ENCODE measurements around the gene RHBG. TPM values are rescaled to one million over a fixed set of nuclear protein-coding genes. Genes with fewer than 3 reads are reported as not detected.

The RHBG gene
- total RNA-seq, 3 donors from 2014 or later: not detected

DNA sequence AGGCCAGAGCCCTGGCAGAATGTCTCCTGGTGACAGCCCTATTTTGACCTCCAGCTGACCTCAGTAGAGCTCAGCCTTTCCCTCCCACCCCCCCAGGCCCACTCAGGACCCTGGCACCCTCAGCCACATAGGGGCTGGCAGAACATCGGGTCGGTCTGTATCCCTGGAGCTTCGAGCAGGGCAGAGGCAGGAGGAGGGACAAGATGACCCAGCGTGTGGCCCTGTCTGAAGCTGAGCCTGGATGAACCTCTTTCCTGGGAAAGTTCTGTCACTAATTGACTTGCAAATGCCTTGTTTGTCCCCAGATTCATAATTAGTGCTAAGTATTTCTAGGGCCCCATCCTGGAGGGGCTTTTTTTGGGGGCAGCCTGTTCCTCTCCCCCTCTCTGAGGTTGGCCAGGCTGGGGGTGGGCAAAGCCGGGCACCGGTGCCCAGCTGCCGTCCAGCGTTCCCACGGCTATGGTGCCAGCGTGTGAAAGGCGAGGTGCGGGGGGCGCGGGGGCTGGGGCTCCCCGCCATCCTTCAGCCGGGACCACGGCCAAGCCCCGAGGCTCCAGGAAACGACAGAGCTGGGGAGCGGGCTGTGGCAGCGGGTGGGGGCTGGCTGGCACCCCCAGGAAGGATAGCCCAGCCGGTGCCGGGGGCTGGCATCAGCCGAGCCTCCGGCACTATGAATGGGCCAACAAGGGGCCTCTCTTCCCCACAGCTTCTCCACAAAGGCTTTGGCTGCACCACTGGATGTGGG, 31.4 kb downstream of the RHBG start:
- no peak for DNase-seq
- intact Hi-C loops (cut with DNase I, micrococcal nuclease): no loop called here
- TF ChIP-seq, protein P1, sequence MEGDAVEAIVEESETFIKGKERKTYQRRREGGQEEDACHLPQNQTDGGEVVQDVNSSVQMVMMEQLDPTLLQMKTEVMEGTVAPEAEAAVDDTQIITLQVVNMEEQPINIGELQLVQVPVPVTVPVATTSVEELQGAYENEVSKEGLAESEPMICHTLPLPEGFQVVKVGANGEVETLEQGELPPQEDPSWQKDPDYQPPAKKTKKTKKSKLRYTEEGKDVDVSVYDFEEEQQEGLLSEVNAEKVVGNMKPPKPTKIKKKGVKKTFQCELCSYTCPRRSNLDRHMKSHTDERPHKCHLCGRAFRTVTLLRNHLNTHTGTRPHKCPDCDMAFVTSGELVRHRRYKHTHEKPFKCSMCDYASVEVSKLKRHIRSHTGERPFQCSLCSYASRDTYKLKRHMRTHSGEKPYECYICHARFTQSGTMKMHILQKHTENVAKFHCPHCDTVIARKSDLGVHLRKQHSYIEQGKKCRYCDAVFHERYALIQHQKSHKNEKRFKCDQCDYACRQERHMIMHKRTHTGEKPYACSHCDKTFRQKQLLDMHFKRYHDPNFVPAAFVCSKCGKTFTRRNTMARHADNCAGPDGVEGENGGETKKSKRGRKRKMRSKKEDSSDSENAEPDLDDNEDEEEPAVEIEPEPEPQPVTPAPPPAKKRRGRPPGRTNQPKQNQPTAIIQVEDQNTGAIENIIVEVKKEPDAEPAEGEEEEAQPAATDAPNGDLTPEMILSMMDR (IDR thresholded peaks at IDR 0.05): no peak
- H3K9me3 ChIP-seq: no peaks in the 10 kb centered on the region
- no peak for ATAC-seq
- no peaks in the 10 kb centered on the region for H3K4me1 ChIP-seq (ENCODE audit: low read depth)
- H3K36me3 ChIP-seq (ENCODE audit: low read depth): no peaks in the 10 kb centered on the region
- H3K4me3 ChIP-seq: no peak overlapping the region

DNA sequence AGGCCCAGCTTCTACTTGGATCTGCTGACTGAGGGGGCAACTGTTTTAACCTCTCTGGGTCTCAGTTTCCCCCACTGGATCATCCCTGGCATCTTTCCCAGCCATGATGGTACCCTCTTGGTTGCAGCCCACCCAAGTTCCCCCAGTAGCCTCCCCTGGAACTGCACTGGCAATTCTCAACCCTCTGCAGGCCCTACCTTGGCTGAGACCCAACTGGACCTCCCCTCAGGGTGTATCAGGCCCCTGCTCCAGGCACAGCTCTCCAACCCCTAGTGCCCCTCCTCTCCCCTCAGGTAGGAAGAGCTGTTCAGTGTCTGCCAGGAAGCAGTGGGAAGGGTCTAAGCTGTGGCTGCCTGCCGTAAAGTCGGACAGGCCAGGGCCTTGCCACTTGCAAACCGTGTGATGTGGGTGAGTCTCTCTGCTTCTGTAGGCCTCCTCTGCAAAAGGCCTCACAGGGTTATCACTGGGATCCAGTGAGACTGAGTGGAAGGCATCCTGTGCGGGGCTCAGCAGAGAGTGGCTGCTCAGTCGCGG, 32.1 kb downstream of the RHBG start:
- no peak for ATAC-seq

DNA sequence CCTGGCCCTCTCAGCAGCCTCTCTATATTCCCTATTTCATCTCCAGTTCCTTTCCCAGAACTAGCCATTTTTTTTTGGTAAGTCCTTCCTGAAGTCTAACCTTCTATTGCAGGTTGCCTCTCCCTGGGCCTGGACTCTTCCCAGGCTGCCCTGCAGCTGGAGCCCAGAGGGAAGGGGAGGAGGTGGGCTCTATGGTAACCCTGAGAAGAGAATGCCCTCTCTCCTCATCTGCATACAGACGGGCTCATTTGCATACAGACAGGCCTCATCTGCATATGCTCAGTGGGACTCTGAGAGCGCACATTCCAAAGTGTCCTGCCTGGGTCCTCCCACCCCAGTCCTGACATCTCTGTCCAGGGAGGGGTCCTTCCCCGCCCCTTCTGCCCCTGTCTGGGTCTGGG, 32.7 kb downstream of the RHBG start:
- Histone ChIP-seq H3K4me1 (ENCODE audit: low read depth) (no peaks in the 10 kb centered on the region), H3K36me3 (ENCODE audit: low read depth) (no peaks in the 10 kb centered on the region), H3K9me3 (no peaks in the 10 kb centered on the region), H3K4me3 (no peak overlapping the region)
- no peak for DNase-seq
- no peak for ATAC-seq
- intact Hi-C loops (cut with DNase I, micrococcal nuclease): no loop called here
- TF ChIP-seq, protein P1 (IDR thresholded peaks at IDR 0.05): no peak

More for the DNA sequence above, 32.1 kb downstream of the RHBG start:
- intact Hi-C loops (cut with DNase I, micrococcal nuclease): no loop called here
- Histone ChIP-seq H3K4me1 (ENCODE audit: low read depth) (no peaks in the 10 kb centered on the region), H3K9me3 (no peaks in the 10 kb centered on the region), H3K4me3 (no peak overlapping the region), H3K36me3 (ENCODE audit: low read depth) (no peaks in the 10 kb centered on the region)
- TF ChIP-seq, protein P1 (IDR thresholded peaks at IDR 0.05): no peak
- DNase-seq: no peak

DNA sequence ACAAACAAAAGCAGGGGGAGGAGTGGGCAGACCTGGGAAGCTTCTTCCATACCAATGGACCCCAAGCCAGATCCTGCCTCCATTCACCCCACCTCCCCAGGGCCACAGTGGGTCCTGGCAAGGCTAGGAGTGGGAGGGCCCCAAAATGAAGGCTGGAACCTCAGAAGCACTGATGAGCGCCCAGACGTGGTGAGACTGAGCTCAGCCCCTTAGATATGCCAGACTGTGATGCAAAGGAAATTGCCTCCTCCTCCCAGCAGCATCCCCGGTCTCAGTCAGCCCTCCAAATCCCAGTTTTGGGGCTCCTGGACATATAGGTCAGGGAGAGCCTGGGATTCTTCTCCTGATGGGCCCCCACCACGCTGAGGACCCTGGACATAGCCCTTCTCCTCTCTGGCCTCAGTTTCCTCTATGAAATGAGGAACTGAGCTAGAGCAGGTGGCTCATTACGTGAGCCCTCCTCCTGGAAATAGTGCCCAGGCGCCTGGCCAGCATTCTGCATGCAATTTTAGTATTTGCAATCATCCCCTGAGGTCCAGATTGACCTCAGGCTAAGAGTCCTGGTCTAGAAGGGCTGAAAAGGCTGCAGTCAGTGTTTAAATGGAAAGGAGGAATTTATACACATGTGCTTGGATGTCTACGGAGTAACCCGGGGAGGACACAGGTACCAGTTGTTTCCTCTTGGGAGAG, 33.5 kb downstream of the RHBG start:
- TF ChIP-seq, protein P1 (IDR thresholded peaks at IDR 0.05): no peak
- intact Hi-C loops (cut with DNase I, micrococcal nuclease): no loop called here
- Histone ChIP-seq H3K4me3 (no peak overlapping the region), H3K9me3 (no peaks in the 10 kb centered on the region), H3K36me3 (ENCODE audit: low read depth) (no peaks in the 10 kb centered on the region), H3K4me1 (ENCODE audit: low read depth) (no peaks in the 10 kb centered on the region)
- ATAC-seq: no peak
- no peak for DNase-seq

GRCh38 chr1:156405670-156406069, 36.7 kb downstream of the RHBG start:
- DNase-seq (no peak), ATAC-seq (no peak)
- Histone ChIP-seq H3K36me3 (ENCODE audit: low read depth) (no peaks in the 10 kb centered on the region), H3K4me3 (no peak overlapping the region), H3K9me3 (no peaks in the 10 kb centered on the region), H3K4me1 (ENCODE audit: low read depth) (no peaks in the 10 kb centered on the region)
- intact Hi-C loops (cut with DNase I, micrococcal nuclease): no loop called here
- TF ChIP-seq, protein P1 (IDR thresholded peaks at IDR 0.05): no peak
